Measurements from ENCODE around the gene TMC5. TPM values are rescaled to one million over a fixed set of nuclear protein-coding genes. Genes with fewer than 3 reads are reported as not detected.

TMC5 gene
- total and polyA plus RNA-seq, 2 of the 13 experiments (the other 11 are each of a cell fraction or from before 2014, with no cell fraction given): 0.09 to 0.41 TPM

- TF ChIP-seq ZNF318 (CRISPR knock-in tag; IDR thresholded peaks at IDR 0.05): peak; percentile 91
- TF ChIP-seq ZNF414 (CRISPR knock-in tag; IDR thresholded peaks at IDR 0.05): peak; percentile 78
- TF ChIP-seq PREB (CRISPR knock-in tag; IDR thresholded peaks at IDR 0.05): no peak
- TF ChIP-seq MEF2D (CRISPR knock-in tag; IDR thresholded peaks at IDR 0.05): no peak; the same call in 1 of the 2 replicates
- peak; percentile 66; the same call in 1 of the 2 replicates for TF ChIP-seq MYC (CRISPR knock-in tag; IDR thresholded peaks at IDR 0.05; ENCODE audit: borderline replicate concordance)
- no peak; the same call in 1 of the 2 replicates for TF ChIP-seq FOXC1 (CRISPR knock-in tag; IDR thresholded peaks at IDR 0.05; ENCODE audit: borderline replicate concordance)
- no peak for TF ChIP-seq HOXA9 (CRISPR knock-in tag; IDR thresholded peaks at IDR 0.05; ENCODE audit: borderline replicate concordance)
- TF ChIP-seq ZNF225 (CRISPR knock-in tag; IDR thresholded peaks at IDR 0.05): peak; percentile 78; the same call in 1 of the 2 replicates
- no peak for TF ChIP-seq ZNF547 (CRISPR knock-in tag; IDR thresholded peaks at IDR 0.05)
- peak; percentile 62 for TF ChIP-seq FOXA3 (CRISPR knock-in tag; IDR thresholded peaks at IDR 0.05)
- TF ChIP-seq ZBTB34 (CRISPR knock-in tag; IDR thresholded peaks at IDR 0.05): peak; percentile 86; the same call in 1 of the 2 replicates
- no peak for TF ChIP-seq ZNF777 (CRISPR knock-in tag; IDR thresholded peaks at IDR 0.05)
- TF ChIP-seq NAIF1 (CRISPR knock-in tag; IDR thresholded peaks at IDR 0.05; ENCODE audit: borderline replicate concordance): no peak; the same call in 1 of the 2 replicates
- no peak for TF ChIP-seq ZNF30 (CRISPR knock-in tag; IDR thresholded peaks at IDR 0.05)
Measured at GRCh38 chr16:19523559-19524355, 106.1 kb downstream of the TMC5 start, which contains the start of gene CCP110 (continued).
